ENCODE data around the gene MACROH2A2.

The MACROH2A2 gene

GRCh38 chr10:70087616-70088307, 35.1 kb downstream of the MACROH2A2 start:
- in situ Hi-C loops (cut with HindIII; ENCODE audit: low sequenced_read_pairs), result no loop called here
- DNase-seq (ENCODE audit: low read depth), result no peak
- H3K4me3 ChIP-seq (ENCODE audit: low read depth, low read length), result no peak overlapping the region
- no peak for TF ChIP-seq CTCF (IDR thresholded peaks at IDR 0.05; ENCODE audit: low read depth, low read length, missing control alignments)

- in situ Hi-C loops (cut with HindIII; ENCODE audit: low sequenced_read_pairs), result no loop called here
- DNase-seq (ENCODE audit: low read depth), result no peak
These were observed 35.7 kb downstream of the MACROH2A2 start for GRCh38 chr10:70088308-70088698.

GRCh38 chr10:70090013-70090412, 37.4 kb downstream of the MACROH2A2 start:
- no peak overlapping the region for H3K4me3 ChIP-seq (ENCODE audit: low read depth, low read length)
- TF ChIP-seq CTCF (IDR thresholded peaks at IDR 0.05; ENCODE audit: low read depth, low read length, missing control alignments), result no peak
- DNase-seq (ENCODE audit: low read depth), result no peak
- in situ Hi-C loops (cut with HindIII; ENCODE audit: low sequenced_read_pairs), result no loop called here

More at GRCh38 chr10:70088308-70088698, 35.7 kb downstream of the MACROH2A2 start:
- no peak for TF ChIP-seq CTCF (IDR thresholded peaks at IDR 0.05; ENCODE audit: low read depth, low read length, missing control alignments)
- no peak overlapping the region for H3K4me3 ChIP-seq (ENCODE audit: low read depth, low read length)

- in situ Hi-C loops (cut with HindIII; ENCODE audit: low sequenced_read_pairs), result no loop called here
- TF ChIP-seq CTCF (IDR thresholded peaks at IDR 0.05; ENCODE audit: low read depth, low read length, missing control alignments), result no peak
- DNase-seq (ENCODE audit: low read depth), result no peak
- H3K4me3 ChIP-seq (ENCODE audit: low read depth, low read length), result no peak overlapping the region
These were observed 38.3 kb downstream of the MACROH2A2 start for GRCh38 chr10:70090951-70091350.

- no peak for TF ChIP-seq CTCF (IDR thresholded peaks at IDR 0.05; ENCODE audit: low read depth, low read length, missing control alignments)
- no peak overlapping the region for H3K4me3 ChIP-seq (ENCODE audit: low read depth, low read length)
- DNase-seq (ENCODE audit: low read depth), result no peak
- in situ Hi-C loops (cut with HindIII; ENCODE audit: low sequenced_read_pairs), result no loop called here
These were observed 39.7 kb downstream of the MACROH2A2 start for GRCh38 chr10:70092389-70092718.

- no peak overlapping the region for H3K4me3 ChIP-seq (ENCODE audit: low read depth, low read length)
These were observed 40.8 kb downstream of the MACROH2A2 start for GRCh38 chr10:70093335-70093944.

More at GRCh38 chr10:70093335-70093944, 40.8 kb downstream of the MACROH2A2 start:
- no peak for TF ChIP-seq CTCF (IDR thresholded peaks at IDR 0.05; ENCODE audit: low read depth, low read length, missing control alignments)
- in situ Hi-C loops (cut with HindIII; ENCODE audit: low sequenced_read_pairs), result no loop called here
- DNase-seq (ENCODE audit: low read depth), result no peak

All from astrocyte of the cerebellum (primary cell).